C4-2B (cell line): ENCODE results near the gene AHCYL2.

Source experiments
- CTCF ChIP-seq: fragments of 450-650 bp; conservative IDR thresholded peaks from 2 replicates; pipeline ENCODE4 v1.5.1; 2017; ENCODE audit warnings: mild to moderate bottlenecking
- ZFX ChIP-seq: fragments of 450-650 bp; IDR thresholded peaks from 2 replicates; pipeline ENCODE4 v1.6.1; 2017

GRCh38 chr7:129466796-129467195, 242.0 kb downstream of the AHCYL2 start:
- TF ChIP-seq CTCF (no peak), ZFX (no peak)
